Activated CD8-positive, alpha-beta T cell treated with anti-CD3 and anti-CD28 coated beads for 36 hours (primary cell): ENCODE measurements around the gene SPINK8. TPM values are rescaled to one million over a fixed set of nuclear protein-coding genes. Genes with fewer than 3 reads are reported as not detected.

Experiments used
- ATAC-seq: fragments of 200-7000 bp; cut with Tn5 transposase; one replicate; pipeline ENCODE4 v1.10.0; 2021; ENCODE audit warnings: mild to moderate bottlenecking, moderate library complexity
- CTCF ChIA-PET: fragments of 350-600 bp; sonication (Branson Sonifier 250); formaldehyde crosslinking; loops from one replicate; lab custom pipeline; 2021; ENCODE audit warnings: antibody characterized with exemption; lab: Charles Lee
- POLR2A ChIA-PET: fragments of 350-600 bp; sonication (Branson Sonifier 250); formaldehyde crosslinking; loops from one replicate; lab custom pipeline; 2021; ENCODE audit warnings: antibody characterized with exemption; lab: Charles Lee
- DNase-seq: peaks from one replicate; pipeline ENCODE4 v3.0.0-alpha.2; 2020
- H3K27ac Mint-ChIP-seq: one replicate; pipeline ENCODE4 v1.8.0; 2021; ENCODE audit warnings: mild to moderate bottlenecking, mixed read lengths
- H3K27me3 Mint-ChIP-seq: one replicate; pipeline ENCODE4 v1.8.0; 2021; ENCODE audit warnings: mixed read lengths
- H3K36me3 Mint-ChIP-seq: one replicate; pipeline ENCODE4 v1.8.0; 2021; ENCODE audit warnings: low read depth, mixed read lengths
- H3K4me1 Mint-ChIP-seq: one replicate; pipeline ENCODE4 v1.8.0; 2021; ENCODE audit warnings: low read depth, mixed read lengths
- H3K4me3 Mint-ChIP-seq: one replicate; pipeline ENCODE4 v1.8.0; 2021; ENCODE audit warnings: mild to moderate bottlenecking, moderate library complexity, mixed read lengths
- H3K9me3 Mint-ChIP-seq: one replicate; pipeline ENCODE4 v1.8.0; 2021; ENCODE audit warnings: mixed read lengths
- CTCF ChIP-seq: fragments of 200-600 bp; IDR thresholded peaks from one replicate; pipeline ENCODE4 v1.8.0; 2022; ENCODE audit warnings: antibody characterized with exemption, mild to moderate bottlenecking
- intact Hi-C: fragments of 100-400 bp; cut with micrococcal nuclease; formaldehyde crosslinking; loops from one replicate; pipeline ENCODE4 v1.10.0; 2022
- total RNA-seq, 2 experiments: library from RNA; stranded (reverse); gene quantifications; one replicate each; pipeline ENCODE4 v1.2.3, GENCODE V29; 2021

Gene SPINK8
- total RNA-seq, 2 experiments from 2014 or later: not detected

- ChIA-PET POLR2A (interaction anchor here (1.1 kb wide), 1 partner anchor 11 kb away, joined by 3 read pairs; no protein-coding TSS in a partner anchor), CTCF (interaction anchor here (0.8 to 6.7 kb wide), 3 partner anchors 9 to 155 kb away, joined by 3 to 54 read pairs (median 11); no protein-coding TSS in a partner anchor)
- DNase-seq (no peak), ATAC-seq (no peak)
- no peak for TF ChIP-seq CTCF
- Mint-ChIP-seq H3K27ac (no peak overlapping the region), H3K27me3 (no peaks in the 10 kb centered on the region), H3K4me3 (no peak overlapping the region), H3K36me3 (no peaks in the 10 kb centered on the region), H3K4me1 (no peaks in the 10 kb centered on the region), H3K9me3 (no peaks in the 10 kb centered on the region)
- intact Hi-C loops: no loop called here
These were observed 52.6 kb downstream of the SPINK8 start for GRCh38 chr3:48280881-48281280.

- intact Hi-C loops: loop anchor here (10.0 kb wide), 2 partner anchors 116 to 266 kb away; no protein-coding TSS in a partner anchor
- H3K27me3 Mint-ChIP-seq: no peaks in the 10 kb centered on the region
- H3K27ac Mint-ChIP-seq: no peak overlapping the region
- H3K9me3 Mint-ChIP-seq: no peaks in the 10 kb centered on the region
- no peak overlapping the region for H3K4me3 Mint-ChIP-seq
- POLR2A ChIA-PET: interaction anchor here (0.8 to 1.6 kb wide), 2 partner anchors 9 to 22 kb away, joined by 3 to 5 read pairs; partner anchors contain the start of gene NME6
- TF ChIP-seq CTCF: no peak
- no peak for DNase-seq
- no peaks in the 10 kb centered on the region for H3K4me1 Mint-ChIP-seq
- CTCF ChIA-PET: interaction anchor here (1.2 to 6.7 kb wide), 5 partner anchors 9 to 167 kb away, joined by 3 to 54 read pairs (median 4); partner anchors contain the start of gene ATRIP
- no peak for ATAC-seq
- H3K36me3 Mint-ChIP-seq: no peaks in the 10 kb centered on the region
These were observed 54.4 kb downstream of the SPINK8 start for GRCh38 chr3:48278884-48279559.

GRCh38 chr3:48276911-48277641 lies 56.4 kb downstream of the SPINK8 start:
- CTCF ChIA-PET: interaction anchor here (1.5 to 6.7 kb wide), 3 partner anchors 123 to 159 kb away, joined by 3 to 54 read pairs (median 15); no protein-coding TSS in a partner anchor
- intact Hi-C loops: loop anchor here (10.0 kb wide), 2 partner anchors 118 to 268 kb away; no protein-coding TSS in a partner anchor
- H3K36me3 Mint-ChIP-seq: peaks cover 3% of the 10 kb centered on the region
- TF ChIP-seq CTCF: no peak
- no peak for ATAC-seq
- no peaks in the 10 kb centered on the region for H3K4me1 Mint-ChIP-seq
- H3K9me3 Mint-ChIP-seq: no peaks in the 10 kb centered on the region
- POLR2A ChIA-PET: interaction anchor here (1.6 kb wide), 1 partner anchor 9 kb away, joined by 7 read pairs; no protein-coding TSS in a partner anchor
- DNase-seq: no peak
- H3K27ac Mint-ChIP-seq: no peak overlapping the region
- no peaks in the 10 kb centered on the region for H3K27me3 Mint-ChIP-seq
- no peak overlapping the region for H3K4me3 Mint-ChIP-seq

GRCh38 chr3:48275287-48276027 lies 58.0 kb downstream of the SPINK8 start:
- Mint-ChIP-seq H3K27me3 (no peaks in the 10 kb centered on the region), H3K27ac (no peak overlapping the region), H3K4me3 (no peak overlapping the region), H3K4me1 (peaks cover 6% of the 10 kb centered on the region), H3K9me3 (no peaks in the 10 kb centered on the region), H3K36me3 (peaks cover 15% of the 10 kb centered on the region)
- no peak for DNase-seq
- CTCF ChIA-PET: interaction anchor here (0.7 to 4.0 kb wide), 4 partner anchors 10 to 164 kb away, joined by 3 to 43 read pairs (median 17); partner anchors contain the start of gene CCDC51
- POLR2A ChIA-PET: interaction anchor here (0.8 kb wide), 1 partner anchor 171 kb away, joined by 4 read pairs; the partner anchor contains the start of gene ATRIP
- no peak for ATAC-seq
- intact Hi-C loops: loop anchor here (10.0 kb wide), 2 partner anchors 119 to 269 kb away; no protein-coding TSS in a partner anchor
- TF ChIP-seq CTCF: no peak
